ENCODE measurements around the gene PPP1R12B.

Gene PPP1R12B, protein sequence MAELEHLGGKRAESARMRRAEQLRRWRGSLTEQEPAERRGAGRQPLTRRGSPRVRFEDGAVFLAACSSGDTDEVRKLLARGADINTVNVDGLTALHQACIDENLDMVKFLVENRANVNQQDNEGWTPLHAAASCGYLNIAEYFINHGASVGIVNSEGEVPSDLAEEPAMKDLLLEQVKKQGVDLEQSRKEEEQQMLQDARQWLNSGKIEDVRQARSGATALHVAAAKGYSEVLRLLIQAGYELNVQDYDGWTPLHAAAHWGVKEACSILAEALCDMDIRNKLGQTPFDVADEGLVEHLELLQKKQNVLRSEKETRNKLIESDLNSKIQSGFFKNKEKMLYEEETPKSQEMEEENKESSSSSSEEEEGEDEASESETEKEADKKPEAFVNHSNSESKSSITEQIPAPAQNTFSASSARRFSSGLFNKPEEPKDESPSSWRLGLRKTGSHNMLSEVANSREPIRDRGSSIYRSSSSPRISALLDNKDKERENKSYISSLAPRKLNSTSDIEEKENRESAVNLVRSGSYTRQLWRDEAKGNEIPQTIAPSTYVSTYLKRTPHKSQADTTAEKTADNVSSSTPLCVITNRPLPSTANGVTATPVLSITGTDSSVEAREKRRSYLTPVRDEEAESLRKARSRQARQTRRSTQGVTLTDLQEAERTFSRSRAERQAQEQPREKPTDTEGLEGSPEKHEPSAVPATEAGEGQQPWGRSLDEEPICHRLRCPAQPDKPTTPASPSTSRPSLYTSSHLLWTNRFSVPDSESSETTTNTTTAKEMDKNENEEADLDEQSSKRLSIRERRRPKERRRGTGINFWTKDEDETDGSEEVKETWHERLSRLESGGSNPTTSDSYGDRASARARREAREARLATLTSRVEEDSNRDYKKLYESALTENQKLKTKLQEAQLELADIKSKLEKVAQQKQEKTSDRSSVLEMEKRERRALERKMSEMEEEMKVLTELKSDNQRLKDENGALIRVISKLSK

DNA sequence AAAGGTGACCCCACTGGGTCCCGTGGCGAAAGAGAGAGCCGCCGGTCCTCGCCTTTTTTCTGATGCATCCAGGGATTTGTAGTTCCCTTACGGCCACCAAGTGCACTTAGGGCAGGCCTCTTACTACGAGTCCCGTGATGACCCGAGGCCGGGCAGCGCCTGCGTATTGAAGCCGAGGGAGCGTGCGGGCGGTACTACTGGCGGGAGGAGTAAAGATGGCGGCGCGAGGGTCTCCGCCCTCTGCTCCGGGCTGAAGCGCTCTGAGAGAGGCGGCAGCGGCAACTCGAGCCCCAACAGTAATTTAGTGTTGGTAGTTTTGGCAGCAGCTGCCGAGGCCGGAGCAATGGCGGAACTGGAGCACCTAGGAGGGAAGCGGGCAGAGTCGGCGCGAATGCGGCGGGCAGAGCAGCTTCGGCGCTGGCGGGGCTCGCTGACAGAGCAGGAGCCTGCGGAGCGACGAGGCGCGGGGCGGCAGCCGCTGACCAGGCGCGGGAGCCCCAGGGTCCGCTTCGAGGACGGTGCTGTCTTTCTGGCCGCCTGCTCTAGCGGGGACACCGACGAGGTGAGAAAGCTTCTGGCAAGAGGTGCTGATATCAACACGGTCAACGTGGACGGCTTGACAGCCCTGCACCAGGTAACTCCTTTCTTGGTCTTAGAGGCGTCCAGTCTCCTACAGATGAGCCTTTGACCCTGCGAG is at the start of gene PPP1R12B:
Gene PPP1R12B (plus strand): TSS at position 191 of the 697 bp plus-strand sequence. CDS start 153 bp downstream, at position 344.
- in situ Hi-C loops (cut with MboI; ENCODE audit: low sequenced_read_pairs): no loop called here

DNA sequence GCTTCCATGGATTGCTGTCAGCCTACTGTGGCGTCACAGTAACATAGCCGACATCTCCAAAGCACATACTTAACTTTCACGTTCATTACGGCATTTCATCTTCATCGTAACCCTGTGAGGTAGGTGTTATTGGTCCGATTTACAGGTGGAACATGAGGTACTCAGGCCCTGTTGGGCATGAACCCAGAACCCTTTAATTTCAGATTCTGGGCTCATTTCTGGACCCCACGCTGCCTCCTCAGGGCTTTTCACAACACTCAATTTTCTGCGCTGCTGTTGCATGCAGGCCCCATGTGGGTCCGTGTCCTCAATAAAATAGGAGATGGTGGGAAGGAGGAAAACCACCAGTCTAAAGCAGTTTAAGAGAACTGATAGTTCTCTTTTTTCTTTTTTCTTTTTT is 46.3 kb upstream of the PPP1R12B start:
- in situ Hi-C loops (cut with MboI; ENCODE audit: low sequenced_read_pairs): no loop called here

DNA sequence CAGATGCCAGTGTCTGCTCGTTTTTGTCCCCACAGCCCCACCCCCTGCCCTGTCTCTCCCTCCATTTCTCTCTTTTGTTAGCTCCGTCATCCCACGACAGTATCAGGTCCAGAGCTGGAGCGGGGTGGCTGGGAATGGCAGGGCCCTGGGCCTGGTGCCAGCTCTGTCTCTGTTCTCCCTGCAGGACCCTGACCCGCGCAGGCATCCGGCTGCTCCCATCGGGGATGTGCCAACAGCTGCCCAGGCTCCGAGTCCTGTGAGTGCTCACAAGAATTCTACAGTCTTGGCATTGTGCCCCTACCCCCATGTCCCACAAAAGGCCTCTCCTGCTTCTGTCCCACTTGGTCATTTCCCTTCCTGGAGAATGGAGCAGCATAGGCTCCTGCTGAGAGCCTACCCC is 44.1 kb upstream of the PPP1R12B start:
- in situ Hi-C loops (cut with MboI; ENCODE audit: low sequenced_read_pairs): no loop called here

DNA sequence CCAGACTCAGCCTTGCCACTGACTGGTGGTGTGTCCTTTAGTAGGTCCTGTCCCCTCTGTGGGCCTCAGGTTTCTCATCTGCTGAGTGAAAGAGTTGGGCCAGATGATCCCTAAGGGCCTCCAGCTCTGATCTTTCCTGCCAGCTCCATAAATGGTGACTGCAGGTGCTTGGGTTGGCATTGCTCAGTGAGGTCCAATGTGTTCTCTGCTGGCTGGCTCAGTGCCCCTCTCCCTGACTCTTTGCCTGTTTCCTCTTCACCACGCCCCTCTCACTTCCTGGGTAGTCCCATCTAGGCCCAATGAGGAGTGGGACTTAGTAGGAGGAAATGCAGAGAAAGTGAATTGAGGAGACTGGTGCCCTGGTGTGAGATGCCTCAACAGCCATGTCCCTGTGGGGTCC is 43.3 kb upstream of the PPP1R12B start:
- in situ Hi-C loops (cut with MboI; ENCODE audit: low sequenced_read_pairs): no loop called here

DNA sequence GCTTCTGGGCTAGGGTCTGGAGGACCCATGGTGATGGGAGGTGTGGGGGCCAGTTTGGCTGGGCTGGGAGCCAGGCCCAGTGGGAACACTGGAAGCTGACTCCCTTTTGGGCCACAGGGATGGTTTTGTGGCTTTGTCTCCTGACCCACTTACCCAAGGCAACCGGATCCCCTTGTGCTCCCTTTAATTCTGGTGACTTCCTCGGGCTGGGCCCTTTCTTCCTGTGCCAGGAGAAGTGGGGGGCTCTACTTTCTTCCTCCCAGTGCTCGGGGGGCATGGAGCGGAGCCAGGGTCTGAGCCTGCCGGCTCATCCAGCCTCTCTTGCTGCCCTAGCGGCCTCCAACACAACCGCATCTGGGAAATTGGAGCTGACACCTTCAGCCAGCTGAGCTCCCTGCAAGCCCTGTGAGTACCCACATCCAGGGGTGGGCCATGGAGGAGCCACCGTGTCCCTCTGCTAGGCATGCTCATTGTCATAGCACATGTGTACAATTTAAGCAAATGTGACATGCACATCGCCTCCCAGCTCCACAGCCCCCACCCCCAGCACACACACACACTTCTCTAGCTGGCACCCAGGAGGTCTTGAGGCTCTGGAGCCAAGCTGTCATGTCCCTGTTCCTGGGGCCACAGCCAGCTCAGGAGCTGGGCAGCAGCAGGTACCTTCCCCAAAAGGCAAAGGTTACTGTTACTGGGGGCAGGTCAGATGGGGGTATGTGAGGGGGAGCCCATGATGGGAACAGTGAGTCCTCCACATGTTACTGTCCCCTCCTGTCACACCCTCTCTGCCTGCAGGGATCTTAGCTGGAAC is 41.8 kb upstream of the PPP1R12B start:
- in situ Hi-C loops (cut with MboI; ENCODE audit: low sequenced_read_pairs): no loop called here

DNA sequence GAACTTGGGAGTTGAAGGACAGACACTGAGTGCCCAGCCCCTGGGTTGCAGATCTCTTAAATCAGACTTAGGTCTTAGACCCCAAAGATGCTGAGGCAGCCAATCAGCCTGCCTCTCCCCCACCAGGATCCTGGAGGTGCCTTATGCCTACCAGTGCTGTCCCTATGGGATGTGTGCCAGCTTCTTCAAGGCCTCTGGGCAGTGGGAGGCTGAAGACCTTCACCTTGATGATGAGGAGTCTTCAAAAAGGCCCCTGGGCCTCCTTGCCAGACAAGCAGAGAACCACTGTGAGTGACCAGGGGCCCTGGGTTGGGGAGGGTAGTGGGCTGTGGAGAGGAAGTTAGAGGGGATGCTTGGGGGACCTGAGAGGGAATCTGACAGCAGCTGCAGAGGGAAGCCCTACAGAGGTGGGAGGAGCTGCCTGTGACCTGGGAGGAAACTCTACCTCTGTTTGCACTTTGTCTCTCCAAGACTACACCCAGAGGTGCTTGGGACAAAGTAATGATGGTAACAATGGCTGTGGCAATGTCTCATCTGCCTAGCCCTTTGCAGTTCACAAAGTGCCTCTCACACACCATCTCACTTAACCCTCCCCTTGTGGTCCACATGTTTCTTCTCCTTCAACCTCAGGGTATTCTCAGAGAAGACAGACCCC is 38.3 kb upstream of the PPP1R12B start:
- in situ Hi-C loops (cut with MboI; ENCODE audit: low sequenced_read_pairs): no loop called here

DNA sequence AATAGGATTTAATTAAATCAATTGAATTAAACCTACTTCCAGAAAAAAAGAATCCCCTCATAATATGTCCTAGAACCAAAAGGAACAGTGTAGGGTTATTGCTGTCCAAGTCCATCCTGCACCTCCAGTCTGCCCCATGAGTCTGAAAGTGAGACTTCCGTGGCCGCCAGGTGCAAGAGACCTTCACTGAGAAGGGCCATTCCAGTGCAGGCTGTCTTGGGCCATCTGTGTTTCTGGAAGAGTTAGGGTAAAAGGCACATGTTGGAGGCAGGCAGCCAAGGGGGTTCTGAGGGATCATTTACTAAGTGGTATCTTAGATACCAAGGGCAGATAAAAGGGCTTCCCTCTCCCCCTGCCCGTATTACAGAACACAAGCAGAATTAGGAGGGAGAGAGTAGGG is 37.8 kb upstream of the PPP1R12B start:
- in situ Hi-C loops (cut with MboI; ENCODE audit: low sequenced_read_pairs): no loop called here

DNA sequence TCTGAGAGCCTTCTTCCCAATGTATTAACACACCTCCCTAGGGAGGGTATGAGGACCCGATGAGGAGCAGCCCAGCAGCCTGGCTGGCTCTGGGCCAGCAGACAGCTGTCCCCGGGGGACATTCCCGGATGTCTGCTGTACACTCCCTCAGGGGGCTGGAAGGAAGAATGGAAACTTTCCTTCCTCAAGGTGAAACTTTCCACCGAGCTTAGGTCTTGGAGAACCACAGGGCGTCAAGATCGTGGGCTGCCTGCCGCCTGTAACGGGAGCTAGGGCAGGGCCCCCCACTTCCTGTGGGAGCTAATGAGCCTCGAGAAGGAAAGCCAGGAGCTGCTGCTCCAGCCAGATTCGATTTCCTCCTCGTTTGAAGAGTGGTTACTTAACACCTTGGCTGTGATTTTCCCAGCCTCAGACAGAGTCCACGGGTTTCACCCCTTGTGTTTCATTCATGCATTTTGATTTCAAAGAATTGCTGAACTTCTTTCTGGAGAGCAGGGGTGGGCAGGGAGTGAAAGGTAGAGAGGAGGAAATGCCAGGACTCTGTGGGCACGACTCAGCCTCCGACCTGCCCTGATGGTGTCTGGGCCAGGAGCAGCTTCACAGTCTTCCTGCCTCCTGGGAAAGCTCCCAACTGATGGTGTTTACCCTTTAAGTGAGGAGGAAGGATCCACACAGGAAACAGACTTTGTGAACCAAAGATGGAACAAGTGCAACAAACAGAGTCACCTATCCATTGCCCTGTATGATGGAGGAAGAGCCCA is 36.4 kb upstream of the PPP1R12B start:
- in situ Hi-C loops (cut with MboI; ENCODE audit: low sequenced_read_pairs): no loop called here

DNA sequence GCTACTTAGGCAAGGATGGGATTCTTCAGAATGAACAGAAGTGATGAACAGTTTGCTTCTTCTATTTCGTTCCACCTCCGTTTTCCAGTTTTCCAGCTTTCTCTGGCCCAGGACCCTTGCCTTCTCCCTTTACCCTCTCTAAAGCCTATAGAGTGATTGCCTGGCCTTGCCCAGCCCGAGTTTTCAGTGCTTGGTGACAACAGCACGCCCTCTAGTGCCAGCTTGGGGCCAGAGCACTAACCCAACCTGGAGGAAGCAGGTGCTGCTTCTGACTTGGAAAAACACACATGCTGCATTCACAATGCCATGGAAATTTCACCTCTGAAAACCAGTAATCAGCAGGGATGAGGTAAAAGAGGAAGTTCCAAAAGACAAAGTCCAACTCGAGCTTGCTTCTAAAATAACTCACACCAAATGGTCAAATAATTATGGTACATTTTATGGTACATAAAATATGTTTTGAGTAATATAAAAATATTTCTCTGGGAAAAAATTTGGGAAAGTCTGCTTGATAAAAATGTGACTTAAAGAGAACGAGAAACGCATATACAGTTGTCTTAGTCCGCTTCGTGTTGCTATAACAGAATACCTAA is 32.8 kb upstream of the PPP1R12B start:
- in situ Hi-C loops (cut with MboI; ENCODE audit: low sequenced_read_pairs): no loop called here

DNA sequence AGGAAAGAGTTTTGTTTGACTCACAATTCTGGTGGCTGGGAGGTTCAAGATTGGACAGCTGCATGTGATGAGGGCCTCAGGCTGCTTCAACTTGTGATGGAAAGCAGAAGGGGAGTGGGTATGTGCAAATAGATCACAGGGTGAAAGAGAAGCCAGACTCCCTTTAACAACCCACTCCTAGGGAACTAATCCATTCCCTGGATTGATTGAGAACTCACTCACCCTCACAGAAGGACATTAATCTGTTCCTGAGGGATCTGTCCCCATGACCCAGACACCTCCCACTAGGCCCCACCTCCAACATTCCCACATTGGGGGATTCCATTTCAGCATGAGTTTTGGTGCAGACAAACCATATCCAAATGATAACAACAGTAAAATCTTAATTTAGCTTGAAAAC is 32.3 kb upstream of the PPP1R12B start:
- in situ Hi-C loops (cut with MboI; ENCODE audit: low sequenced_read_pairs): no loop called here

DNA sequence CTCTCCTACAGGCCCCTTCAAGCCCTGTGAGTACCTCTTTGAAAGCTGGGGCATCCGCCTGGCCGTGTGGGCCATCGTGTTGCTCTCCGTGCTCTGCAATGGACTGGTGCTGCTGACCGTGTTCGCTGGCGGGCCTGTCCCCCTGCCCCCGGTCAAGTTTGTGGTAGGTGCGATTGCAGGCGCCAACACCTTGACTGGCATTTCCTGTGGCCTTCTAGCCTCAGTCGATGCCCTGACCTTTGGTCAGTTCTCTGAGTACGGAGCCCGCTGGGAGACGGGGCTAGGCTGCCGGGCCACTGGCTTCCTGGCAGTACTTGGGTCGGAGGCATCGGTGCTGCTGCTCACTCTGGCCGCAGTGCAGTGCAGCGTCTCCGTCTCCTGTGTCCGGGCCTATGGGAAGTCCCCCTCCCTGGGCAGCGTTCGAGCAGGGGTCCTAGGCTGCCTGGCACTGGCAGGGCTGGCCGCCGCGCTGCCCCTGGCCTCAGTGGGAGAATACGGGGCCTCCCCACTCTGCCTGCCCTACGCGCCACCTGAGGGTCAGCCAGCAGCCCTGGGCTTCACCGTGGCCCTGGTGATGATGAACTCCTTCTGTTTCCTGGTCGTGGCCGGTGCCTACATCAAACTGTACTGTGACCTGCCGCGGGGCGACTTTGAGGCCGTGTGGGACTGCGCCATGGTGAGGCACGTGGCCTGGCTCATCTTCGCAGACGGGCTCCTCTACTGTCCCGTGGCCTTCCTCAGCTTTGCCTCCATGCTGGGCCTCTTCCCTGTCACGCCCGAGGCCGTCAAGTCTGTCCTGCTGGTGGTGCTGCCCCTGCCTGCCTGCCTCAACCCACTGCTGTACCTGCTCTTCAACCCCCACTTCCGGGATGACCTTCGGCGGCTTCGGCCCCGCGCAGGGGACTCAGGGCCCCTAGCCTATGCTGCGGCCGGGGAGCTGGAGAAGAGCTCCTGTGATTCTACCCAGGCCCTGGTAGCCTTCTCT is 30.3 kb upstream of the PPP1R12B start:
- in situ Hi-C loops (cut with MboI; ENCODE audit: low sequenced_read_pairs): no loop called here

DNA sequence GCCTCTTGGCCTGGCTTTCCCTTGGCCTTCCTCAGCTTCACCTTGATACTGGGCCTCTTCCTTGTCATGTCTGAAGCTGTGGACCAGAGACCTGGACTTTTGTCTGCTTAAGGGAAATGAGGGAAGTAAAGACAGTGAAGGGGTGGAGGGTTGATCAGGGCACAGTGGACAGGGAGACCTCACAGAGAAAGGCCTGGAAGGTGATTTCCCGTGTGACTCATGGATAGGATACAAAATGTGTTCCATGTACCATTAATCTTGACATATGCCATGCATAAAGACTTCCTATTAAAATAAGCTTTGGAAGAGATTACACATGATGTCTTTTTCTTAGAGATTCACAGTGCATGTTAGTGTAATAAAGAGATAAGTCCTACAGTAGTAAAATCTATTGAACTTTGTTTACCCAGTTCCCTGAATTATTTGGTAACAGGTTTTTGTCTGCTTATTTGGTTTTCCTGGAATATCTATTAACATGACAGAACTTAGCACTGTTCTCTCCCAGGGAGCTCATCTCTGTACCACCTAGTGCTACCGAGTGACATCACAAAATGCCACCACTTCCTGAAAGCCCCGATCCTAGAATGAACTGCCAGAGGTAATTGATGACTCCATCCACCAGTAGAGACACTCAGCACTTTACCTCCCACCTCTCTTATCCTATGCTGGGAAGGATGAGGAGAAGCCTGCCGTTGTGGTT is 29.0 kb upstream of the PPP1R12B start:
- in situ Hi-C loops (cut with MboI; ENCODE audit: low sequenced_read_pairs): no loop called here

DNA sequence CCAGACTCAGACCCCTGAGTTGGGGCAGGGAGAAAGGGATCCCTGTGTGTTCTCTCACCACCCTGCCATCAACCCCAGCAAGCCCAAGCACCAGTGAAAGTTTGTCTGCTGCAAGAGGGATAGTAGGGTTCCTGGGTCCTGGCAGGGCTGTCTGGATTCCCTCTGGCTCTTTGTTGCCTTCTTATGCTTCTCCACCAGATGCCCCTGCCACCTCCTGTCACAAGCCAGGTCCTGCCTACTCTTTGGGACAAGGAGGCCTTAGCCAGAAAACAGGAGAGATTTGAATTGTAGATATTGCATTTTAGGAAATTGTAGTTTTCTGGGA is 28.5 kb upstream of the PPP1R12B start:
- in situ Hi-C loops (cut with MboI; ENCODE audit: low sequenced_read_pairs): no loop called here

DNA sequence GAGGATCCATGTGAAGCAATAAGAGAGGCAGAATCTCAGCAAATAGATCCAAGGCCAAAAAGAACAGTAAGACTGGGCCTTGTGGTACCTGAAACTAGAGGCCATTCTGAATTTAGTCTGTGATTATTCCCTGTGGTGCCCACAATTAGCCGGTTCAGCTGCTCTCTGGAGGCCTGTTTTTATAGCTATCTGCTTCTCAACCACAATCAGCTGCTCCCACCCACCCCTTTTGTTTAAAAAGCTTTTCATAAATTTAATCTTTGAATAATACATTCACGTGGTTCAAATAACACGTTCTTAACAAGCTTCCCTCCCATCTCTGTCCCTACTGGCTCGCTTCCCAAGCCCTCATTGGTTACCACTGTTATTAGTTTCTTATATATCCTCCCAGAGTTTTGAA is 24.8 kb upstream of the PPP1R12B start:
- in situ Hi-C loops (cut with MboI; ENCODE audit: low sequenced_read_pairs): no loop called here

DNA sequence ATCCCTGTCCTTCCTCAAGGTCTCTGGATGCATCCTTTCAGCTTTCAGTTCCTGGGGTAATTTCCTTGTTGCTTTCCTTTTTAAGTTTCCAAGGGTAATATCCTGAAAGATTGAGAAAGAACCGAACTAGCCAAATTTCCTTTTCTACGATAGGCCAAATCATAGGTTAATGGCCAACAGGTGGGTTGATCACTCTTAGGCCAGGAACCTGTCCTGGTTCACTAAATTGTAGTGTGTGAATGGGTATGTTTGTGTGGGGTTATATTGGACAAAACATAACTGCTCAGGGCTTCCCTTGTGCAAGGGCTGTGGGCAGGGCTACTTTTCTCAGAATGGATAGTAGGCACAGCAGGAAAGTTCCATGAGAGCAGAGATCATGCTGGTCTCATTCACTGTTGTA is 23.9 kb upstream of the PPP1R12B start:
- in situ Hi-C loops (cut with MboI; ENCODE audit: low sequenced_read_pairs): no loop called here

DNA sequence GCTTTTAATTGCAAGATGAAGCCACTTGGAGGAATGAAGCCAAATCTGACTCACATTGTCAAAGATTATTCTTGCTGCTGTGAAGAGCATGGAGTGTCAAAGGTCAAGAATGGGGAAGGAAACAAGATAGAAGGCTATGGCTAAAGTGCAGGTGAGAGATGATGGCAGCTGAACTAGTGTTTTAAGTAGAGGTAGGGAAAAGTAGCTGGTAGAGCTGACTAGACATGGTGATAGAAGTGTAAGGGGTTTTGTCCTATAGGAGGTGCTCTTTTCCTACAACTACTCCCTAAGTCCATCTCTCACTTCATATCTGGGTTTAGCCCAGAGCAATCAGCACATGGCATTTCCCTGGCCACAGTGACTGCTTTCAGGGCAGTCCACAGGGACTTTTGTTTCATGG is 18.6 kb upstream of the PPP1R12B start:
- in situ Hi-C loops (cut with MboI; ENCODE audit: low sequenced_read_pairs): no loop called here

DNA sequence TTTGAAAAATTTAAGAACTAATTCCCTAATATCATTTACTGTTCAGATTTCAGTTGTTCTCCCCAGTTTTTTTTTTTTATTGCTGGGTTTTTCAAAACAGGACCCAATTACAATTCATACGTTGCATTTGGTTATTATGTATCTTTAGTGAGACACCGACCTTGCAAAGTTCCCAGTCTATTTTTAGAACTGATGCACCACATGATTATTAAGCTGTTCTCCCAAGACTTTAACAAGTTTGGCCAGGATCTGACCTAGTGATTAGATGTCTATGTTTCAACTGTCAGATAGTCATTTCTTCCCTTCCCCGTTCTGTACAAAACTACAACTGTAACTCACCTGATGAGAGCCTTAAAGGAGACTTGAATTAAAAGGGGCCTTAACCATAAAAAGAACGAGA is 14.6 kb upstream of the PPP1R12B start:
- in situ Hi-C loops (cut with MboI; ENCODE audit: low sequenced_read_pairs): no loop called here

Measured in HL-60/S4 treated with phorbol 12-myristate 13-acetate at 8.2 ng/mL for 4 days and 3 days (cell line).